Stimulated activated CD4-positive, alpha-beta T cell treated with anti-CD3 and anti-CD28 coated beads, Interleukin-1b, Interleukin-23, amount 100 ng/mL, for 24 hours (primary cell): ENCODE measurements around the gene UBE2L5.
A peak's percentile ranks its signal among the peaks of the same experiment; 100 is the strongest.

Experiments
- DNase-seq, 4 experiments: peaks; one replicate each; pipeline ENCODE4 v3.0.0-alpha.2; 2020; ENCODE audit warnings: low read depth in 4 of 4, low spot score in 1 of 4

Gene UBE2L5

DNA sequence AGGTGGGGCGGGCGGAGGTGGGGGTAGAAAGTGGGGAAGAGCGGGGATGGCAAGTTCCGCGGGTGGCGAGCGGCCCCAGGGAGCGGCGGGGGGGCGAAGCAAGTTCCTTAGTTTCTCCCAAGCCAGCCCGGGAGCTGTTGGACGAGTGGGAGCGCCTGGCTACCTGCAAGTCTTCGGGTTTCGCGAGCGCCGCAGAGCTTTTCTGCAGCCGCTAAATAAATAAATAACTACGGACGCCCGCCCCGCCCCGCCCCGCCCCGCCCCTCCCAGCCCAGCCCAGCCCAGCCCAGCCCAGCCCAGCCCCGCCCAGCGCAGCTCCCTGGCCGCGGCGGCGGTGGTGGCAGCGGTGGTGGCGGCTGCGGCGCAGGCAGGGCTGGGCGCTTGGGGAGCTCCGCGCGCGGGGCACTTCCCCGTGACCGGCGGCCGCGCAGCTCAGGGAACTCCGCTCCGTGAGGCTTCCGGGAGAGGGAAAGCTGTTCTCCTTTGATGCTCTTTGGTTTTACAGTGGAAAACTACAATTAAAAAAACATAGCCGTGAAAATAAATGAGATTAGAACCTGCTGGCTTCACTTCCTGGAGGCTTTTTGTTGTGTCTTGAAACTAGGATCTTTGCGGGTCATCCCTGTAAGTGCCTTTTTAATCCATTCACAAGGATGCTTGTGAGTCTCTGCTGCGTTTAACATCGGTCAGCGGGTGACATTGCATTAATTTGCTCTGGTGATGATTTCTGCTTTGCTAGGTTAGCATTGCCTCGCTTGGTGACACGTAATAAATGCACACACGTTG lies at the start of gene UBE2L5:
Gene UBE2L5, plus strand, starts transcription at position 440 of the 786 bp plus-strand sequence. CDS start 5,498 bp downstream, outside the sequence.
- peak in 3 of 4 experiments; percentile 35 to 62 (median 44) for DNase-seq

DNA sequence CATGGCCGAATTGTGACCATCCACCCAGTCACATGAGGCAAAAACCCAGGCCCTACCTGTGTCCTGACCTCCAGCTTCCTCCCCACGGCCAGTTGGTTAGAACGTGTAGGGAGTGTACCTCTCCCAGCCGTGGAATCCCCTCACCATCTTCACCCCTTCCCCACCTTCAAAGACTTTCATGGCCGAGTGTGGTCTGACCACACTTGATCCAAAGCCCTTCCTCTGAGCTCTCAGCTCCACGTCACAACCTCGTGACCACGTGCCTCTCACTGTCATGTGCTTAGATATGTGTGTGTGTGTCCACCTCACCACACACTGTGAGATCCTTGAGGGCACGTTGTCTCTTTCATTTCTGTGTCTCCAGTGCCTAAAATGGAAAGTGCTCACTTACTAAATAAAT lies 48.6 kb upstream of the UBE2L5 start:
- DNase-seq = peak in 1 of 4 experiments; percentile 34

DNA sequence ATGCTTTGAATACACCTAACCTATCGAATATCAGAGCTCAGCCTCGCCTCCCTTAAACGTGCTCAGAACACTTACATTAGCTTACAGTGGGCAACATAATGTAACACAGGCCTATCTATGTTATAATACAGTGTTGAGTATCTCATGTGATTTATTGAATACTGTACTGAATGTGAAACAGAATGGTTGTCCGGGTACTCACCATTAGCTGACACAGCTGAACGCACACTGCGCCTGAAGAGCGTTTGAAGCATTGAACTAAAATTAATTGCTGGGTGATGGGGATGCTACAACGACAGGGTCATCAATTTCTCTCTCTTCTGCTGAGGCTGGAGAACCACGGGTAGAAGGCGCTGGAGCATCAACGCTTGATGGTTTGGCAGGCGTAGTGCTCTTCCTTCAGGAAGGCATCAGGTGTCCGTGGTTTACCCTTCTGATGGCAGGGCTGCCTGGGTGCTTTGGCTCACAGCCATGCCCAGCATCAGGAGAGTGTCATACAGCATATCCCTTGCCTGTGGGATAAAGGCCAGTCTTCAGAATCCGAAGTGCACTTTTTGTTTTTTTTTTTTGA lies 46.9 kb upstream of the UBE2L5 start:
- DNase-seq = no peak

DNA sequence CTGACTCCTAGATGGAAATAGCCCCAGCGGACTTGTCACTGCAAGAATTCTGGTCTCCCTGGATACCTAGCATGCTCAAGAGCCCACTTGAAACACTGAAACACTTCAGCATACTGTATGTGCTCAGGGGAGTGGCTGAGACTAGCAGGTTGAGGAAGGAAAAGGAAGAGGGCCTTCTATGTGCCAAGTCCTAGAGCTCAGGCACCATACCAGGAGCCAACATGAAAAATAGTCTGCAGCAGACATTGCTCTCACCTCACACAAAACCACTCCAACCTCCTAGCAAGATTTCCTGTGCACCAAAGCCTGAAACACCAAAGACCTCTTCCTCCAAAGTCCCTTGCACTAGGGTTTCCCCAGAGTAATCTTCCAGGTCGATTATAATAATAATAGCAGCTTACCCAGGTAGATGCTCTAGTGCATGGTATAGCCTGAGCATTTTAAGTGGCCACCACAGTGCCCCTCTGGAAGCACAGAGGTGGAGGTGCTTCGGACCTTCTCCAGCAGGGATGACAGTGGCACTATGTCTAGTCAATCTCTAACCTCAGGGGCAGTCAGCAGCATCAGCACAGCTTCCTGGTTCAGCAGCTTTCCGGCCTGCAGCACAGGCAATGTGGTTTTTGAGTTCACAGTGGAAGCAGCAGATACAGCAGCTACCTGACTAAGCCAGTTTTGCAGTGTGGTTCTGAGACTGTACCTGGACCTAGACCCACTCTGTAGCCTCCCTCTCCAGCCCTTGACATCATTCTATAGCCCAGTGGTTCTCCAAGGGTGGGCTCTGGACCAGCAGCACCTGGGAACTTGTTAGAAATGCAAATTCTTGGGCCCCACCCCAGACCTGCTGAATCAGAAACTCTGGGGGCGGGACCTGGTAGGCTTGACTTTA lies 45.6 kb upstream of the UBE2L5 start:
- DNase-seq = peak in 2 of 4 experiments; percentile 36 to 40

DNA sequence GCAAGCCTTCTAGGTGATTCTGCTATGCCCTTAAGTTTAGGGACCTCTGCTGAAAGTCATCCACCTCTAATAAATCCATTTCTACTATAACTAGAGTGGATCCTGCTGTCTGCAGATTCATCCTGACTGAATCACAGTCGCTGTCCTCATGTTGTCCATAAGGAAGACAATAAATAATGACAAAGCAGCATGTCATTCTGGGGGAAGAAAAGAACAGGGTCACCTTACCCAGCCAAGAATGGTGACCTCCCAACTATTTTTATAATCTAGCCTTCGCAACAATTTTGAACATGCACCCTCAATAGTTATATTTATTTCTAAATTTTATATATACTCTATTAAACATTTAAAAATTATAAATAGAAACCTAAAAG lies 45.0 kb upstream of the UBE2L5 start:
- no peak for DNase-seq

DNA sequence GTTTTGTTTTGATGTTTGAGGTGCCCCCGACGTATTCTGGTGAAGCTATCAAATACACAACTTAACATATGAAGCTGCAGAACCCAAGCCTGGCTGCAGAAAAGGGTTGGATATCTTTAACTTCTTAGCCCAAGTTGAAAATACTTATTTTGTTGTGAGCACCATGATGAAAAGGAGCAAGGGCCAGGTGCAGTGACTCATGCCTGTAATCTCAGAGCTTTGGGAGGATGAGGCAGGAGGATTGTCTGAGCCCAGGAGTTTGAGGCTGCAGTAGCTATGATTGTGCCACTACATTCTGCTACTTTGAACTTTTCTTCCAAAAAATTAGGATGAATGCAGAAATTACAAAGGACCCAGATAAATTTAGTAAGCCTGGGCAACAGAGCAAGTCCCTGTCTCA lies 44.1 kb upstream of the UBE2L5 start:
- DNase-seq = no peak

DNA sequence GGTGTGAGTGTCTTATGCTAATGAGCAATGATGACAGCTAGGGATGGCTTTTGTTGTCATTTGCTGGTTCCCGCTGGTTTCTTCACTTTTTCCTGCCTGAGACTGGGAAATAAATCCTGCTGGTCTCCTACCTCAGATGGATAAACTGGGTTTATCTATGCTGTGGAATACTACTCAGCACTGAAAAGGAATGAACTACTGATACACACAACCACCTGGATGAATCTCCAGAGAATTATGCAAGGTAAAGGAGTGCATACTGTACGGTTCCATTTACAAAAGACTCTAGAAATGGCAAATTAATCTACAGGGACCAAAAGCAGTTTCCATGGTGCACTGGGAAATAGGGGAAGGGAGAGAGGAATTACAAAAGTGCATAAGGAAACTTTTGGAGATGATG lies 41.2 kb upstream of the UBE2L5 start:
- no peak for DNase-seq

DNA sequence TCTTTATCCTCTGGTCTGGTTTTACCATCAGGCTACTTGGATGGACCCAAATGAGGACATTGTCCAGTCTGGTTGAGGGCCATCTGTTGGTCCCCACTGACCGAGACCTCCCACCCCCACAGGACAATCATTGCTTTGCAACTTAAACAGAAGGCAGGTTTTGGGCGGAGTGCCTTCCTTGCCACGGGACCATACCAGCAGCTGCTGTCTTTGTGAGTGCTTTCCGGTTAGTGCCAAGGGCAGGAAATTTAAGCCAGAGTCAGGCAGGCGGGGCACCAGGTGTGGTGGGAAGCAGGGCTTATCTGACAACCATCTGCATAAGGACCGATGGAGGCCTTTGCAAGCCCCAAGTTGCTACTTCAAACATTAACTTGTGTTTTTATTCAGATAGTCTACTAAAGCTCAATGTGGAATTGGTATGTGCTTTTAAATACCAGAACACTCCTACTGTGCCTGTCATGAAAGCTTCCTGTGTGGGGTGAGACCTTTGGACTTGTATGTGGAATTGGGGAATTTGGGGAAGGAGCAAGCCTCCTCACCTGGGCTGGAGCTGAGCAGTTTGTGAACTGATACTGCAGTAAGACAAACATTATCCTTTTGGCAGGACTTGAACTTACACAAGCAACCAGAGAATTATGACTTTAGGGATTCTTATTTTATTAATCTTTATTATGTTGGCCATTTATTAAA lies 39.3 kb upstream of the UBE2L5 start:
- DNase-seq = no peak

DNA sequence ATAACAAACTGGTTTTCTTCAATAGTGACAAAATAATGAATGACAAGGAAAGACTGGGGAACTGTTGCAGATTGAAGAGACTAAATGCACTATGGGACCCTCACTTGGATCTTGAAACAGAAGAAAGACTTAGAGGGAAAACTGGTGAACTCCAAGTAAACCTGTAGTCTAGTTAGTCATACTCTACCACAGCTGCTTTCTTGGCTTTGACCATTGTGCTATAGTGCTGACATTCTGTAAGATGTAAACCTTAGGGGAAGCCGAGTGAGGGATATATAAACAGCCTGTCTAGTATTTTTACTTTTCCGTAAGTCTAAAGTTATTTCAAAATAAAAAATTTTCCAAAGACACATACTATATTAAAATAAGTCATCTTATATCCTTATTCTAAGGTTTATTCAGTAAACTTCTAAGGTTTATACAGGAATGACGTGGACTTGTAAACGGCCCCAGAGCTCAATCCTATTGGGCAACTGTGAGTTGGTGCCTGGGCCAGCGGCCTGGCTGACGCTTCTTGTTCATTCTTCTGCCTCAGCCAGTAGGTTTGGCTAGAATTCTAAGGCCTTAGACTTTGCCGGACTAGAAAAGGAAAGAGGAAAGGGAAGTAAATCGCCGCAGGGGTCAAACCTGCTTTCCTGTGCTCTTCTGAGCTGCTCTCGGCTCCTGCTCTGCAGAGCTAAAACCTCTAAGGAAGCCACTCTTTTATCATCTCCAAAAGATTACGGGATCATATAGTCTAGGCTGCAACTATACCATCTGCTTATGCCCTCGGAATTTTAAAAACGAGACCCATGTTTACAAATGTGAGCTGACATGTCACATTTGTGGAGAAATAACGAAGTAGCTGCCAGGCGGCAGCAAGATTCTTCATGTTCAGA lies 33.6 kb upstream of the UBE2L5 start:
- no peak for DNase-seq

DNA sequence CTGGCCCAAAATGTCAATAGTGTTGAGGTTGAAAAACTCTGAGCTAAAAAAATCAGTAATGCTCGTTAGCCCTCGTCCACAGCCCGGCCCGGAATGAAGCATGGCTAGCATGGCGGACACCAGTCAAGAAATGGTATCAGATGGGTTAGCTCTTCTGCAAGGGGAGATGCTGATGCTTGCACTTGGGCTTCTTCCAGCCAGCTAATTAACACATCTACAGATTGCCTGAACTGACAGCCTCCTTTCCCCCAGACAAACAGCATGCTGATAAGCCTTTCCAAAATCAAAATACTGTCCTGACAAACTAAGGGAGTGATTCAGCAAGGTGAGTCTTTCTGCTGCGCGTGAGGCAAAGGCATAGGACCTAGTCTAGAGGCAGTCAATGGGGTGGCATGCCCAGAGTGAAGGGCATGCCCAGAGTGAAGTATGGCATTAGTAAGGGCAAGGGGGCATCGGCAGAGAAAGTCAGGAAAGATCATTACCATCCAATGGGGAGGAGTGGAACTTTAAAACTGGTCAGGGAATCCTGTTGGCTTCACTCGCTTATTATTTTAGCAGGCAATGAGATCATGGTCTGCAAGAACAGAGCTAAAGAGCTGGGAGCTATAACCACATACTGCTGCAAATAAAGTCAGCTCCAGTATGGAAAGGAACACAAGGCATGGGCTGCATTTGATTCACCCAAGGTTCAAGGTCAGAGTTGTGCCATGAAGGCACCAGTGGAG lies 30.2 kb upstream of the UBE2L5 start:
- DNase-seq = no peak

DNA sequence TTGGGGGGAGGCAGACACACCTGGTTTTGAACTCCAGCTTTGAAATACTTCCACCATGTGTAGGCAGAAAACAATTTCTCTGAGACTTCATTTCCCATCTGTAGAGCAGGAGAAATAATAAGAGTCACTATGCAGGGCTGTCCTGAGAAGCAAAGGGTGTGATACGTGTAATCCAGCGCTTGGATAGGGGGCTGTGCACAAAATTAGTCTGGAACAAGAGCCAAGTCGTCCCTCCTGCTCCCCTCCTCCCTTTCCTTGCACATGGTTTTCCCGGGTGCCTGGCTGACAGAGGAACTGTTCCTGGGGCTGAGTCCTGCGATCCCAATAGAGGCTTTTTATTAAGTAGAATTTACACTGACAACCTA lies 29.6 kb upstream of the UBE2L5 start:
- DNase-seq = no peak

DNA sequence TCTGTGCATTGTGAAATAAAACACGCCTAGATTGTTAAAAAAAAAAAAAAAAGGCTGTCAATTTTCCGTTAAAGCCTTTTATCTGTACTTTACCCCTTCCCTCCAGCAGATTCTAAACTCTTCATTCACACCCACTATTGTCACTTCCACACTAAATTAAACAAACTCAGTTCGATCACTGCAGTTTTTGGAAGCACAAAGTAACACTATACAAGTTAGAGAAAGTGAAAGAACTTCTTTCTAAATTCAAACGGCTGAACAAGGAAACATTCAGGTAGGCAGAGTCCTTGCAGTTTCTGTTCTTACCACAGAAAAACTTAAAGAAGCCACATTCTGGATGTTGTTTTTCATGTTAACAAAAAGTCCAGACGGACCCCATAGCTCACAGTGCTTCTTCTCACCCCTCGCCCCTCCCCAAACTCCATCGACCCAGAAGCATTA lies 27.5 kb upstream of the UBE2L5 start:
- DNase-seq = no peak

DNA sequence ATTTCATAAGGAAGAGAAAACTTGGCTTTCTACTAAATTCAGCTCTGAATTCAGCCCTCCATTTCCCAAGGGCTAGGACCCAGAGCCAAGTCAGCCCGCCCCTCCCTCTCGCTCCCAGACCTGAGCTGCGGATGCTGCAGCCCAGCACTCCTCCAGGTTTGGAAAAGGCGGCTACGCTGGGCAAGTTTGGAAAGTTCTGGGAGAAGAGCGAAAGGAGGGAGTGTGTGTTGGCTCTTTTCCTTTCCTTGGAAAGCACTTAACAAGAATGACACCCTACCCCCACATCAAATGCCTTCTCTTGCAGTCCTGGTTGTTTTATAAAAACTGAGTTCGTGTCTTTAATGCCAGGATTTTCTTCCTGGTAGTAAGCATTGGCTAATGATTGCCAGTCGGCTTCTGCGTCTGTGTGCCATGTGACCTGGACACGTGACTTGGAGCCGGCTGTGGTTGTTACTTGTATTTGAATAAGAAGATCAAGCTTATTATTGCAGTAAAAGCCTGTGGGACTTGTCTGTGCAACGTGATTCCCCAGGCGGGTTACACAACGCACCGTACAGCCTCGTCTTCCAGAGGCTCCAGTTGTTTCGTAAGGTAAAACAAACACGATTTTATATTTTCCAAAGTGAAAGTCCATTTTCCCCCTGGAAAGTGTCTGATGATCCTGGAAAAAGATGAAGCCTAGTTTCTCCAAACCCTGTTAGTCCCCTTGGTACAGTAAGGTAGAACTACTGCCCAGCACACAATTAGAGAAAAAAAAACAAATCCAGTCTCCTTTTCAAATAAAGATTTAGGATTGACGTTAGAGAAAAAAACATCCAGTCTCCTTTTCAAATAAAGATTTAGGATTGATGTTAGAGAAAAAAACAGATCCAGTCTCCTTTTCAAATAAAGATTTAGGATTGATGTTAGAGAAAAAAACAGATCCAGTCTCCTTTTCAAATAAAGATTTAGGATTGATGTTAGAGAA lies 26.8 kb upstream of the UBE2L5 start:
- DNase-seq = peak in 2 of 4 experiments; percentile 39 to 44

DNA sequence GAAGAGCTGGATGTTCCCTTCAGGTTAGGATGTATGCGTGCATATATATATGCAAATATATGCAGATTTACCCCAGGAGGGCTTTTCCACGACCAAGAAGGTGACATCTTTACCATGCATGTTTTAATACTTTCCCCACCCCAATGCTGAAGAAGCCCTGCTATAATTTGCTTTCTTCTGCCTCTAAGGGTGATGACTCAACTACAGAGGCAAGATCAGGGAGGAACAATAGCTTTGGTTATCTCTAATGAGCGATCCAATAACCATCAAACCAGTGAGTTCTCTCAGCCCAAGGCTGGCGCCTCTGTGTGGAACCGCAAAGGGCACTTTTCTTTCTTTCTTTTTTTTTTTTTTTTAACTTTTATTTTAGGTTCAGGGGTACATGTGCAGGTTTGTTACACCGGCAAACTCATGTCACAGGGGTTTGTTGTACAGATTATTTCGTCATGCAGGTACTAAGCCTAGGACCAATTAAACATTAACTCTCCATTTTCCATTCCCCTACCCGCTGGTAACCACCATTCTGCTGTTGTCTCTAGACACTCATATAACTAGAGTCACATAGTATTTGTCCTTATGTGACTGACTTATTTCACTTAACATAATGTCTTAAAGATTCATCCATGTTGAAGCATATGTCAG lies 25.7 kb upstream of the UBE2L5 start:
- DNase-seq = no peak

DNA sequence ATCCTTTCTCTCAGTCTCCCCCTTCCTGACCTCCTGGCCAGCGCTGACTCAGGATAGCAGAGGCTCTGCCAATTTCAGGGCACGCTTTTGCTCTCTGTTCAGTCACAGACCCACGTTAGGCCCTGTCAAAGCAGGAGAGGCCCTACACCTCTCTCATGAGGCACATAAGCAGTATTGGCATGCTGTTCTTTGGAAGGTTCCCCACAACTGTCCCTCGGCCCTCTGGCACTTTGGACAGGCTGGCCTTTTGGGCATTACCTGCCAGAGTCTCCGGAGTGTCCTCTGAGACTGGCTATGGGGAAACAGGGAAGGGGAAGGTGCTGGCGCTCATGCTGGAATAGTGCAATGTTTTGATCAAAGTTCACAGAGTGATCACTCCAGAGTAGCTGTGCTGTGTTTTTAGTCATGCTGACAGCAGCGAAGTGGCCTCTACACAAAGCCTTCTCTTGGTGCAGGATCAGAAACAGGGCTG lies 23.7 kb upstream of the UBE2L5 start:
- DNase-seq = no peak

DNA sequence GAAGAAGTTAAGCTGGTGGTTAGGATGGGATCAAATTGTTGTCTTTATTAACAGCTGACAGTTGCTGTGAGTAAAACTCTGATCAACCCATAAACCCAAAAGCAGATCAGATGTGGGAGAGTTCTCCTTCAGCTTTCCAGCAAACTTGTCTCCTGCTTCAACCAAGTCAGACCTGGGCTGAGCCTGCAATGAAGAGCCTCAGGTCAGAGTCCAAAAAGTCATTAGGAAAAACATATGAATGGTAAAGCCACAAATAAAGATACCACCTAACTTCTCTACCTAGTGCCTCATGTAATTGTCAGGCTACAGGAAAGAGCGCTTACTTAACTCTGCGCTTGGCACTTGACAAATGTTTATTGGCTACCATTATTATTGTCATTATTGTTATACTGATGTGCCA lies 21.9 kb upstream of the UBE2L5 start:
- DNase-seq = no peak

DNA sequence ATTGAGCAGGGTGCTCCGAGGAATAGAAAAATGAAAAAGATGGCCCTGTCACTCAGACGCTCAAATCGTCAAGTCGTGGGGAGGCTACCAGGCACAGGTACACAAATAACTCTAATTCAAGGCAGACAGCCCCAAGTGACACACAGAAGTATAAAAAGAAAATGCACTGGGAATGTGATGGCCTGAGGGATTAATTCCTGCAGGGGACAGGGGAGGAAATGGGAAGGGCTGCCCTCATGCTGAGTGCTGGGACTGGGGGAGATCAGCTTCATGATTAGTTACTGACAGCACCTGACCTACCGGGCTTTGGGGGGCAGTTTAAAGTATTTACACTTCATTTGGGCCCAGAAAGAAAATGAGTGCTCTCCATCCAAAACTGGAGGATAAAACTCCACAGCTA lies 20.9 kb upstream of the UBE2L5 start:
- no peak for DNase-seq

DNA sequence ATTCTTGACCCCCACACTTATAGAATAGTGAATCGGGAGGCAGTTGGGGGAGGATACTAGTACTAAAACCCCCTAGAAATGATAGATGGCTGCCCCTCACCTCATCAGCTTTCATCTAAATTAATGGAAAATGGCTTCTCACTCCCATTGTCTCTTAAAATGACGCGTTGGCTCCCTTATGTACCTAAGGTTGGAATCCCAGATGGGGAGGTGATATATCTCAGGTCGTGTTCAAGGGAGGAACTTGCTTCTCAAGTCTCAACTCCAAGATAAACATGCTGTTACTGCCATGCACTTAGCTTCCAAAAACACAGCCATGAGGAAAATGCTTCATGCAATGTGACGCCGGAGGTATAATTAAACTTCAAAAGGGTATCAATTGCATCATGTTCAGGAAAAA lies 18.8 kb upstream of the UBE2L5 start:
- DNase-seq = no peak
